Peyer's patch (tissue), 4 donors: ENCODE measurements around the gene STARD10.

Experiments used
- CTCF ChIP-seq, 6 experiments: fragments of 450-650 bp in 4 of 6; fragments of 200-600 bp in 2 of 6; sonication (generic) in 1 of 6; IDR thresholded peaks; one replicate each; pipeline ENCODE4 v1.5.1; 2017 to 2019; ENCODE audit warnings: antibody characterized with exemption in 6 of 6, mild to moderate bottlenecking in 3 of 6, moderate library complexity in 1 of 6
- POLR2A ChIP-seq, 2 donors: fragments of 450-650 bp; IDR thresholded peaks; one replicate each; pipeline ENCODE4 v1.5.1; 2017; ENCODE audit warnings: antibody characterized with exemption in 2 of 2, mild to moderate bottlenecking in 2 of 2, moderate library complexity in 2 of 2

- TF ChIP-seq POLR2A (IDR thresholded peaks at IDR 0.05) (no peak), CTCF (IDR thresholded peaks at IDR 0.05) (no peak)
Measured at GRCh38 chr11:72834905-72835304, 41.1 kb upstream of the STARD10 start.
